Tibial artery (tissue), 4 donors: ENCODE measurements around the gene SYNE1.

Source experiments
- DNase-seq, 2 donors: peaks; one replicate each; pipeline ENCODE4 v3.0.0-alpha.2; 2019
- H3K27ac ChIP-seq, 2 donors: fragments of 200-600 bp; sonication (generic) in 1 of 2; 1 replicate in 1 of 2; 2 replicates in 1 of 2; pipeline ENCODE4 v1.5.1; 2018 to 2019; ENCODE audit warnings: mild to moderate bottlenecking in 1 of 2
- H3K27me3 ChIP-seq, 2 donors: fragments of 200-600 bp; sonication (generic) in 1 of 2; one replicate each; pipeline versions ENCODE4 v1.5.1 to v1.6.0; 2016 to 2019
- H3K36me3 ChIP-seq, 3 donors: fragments of 200-600 bp; sonication (generic) in 2 of 3; one replicate each; pipeline ENCODE4 v1.5.1; 2016 to 2019; ENCODE audit warnings: mild to moderate bottlenecking in 2 of 3
- H3K4me1 ChIP-seq, 4 donors: fragments of 200-600 bp; sonication (generic) in 2 of 4; 1 replicate in 3 of 4; 2 replicates in 1 of 4; pipeline ENCODE4 v1.5.1; 2016 to 2019
- H3K4me3 ChIP-seq, 2 donors: fragments of 200-600 bp; sonication (generic) in 1 of 2; 1 replicate in 1 of 2; 2 replicates in 1 of 2; pipeline ENCODE4 v1.5.1; 2018 to 2019; ENCODE audit warnings: mild to moderate bottlenecking in 2 of 2
- H3K9me3 ChIP-seq, 3 donors: fragments of 200-600 bp; sonication (generic) in 1 of 3; one replicate each; pipeline ENCODE4 v1.5.1; 2016 to 2019
- intact Hi-C: fragments of 100-400 bp; cut with DNase I; formaldehyde crosslinking; loops from one replicate; pipeline ENCODE4 v1.15.0; 2023; ENCODE audit warnings: low total_unique reads
- TF ChIP-seq, protein P1 (sequence below), 2 experiments: fragments of 200-600 bp in 1 of 2; fragments of 450-650 bp in 1 of 2; IDR thresholded peaks; one replicate each; pipeline ENCODE4 v1.5.1; 2017 to 2019; ENCODE audit warnings: antibody characterized with exemption in 2 of 2, mild to moderate bottlenecking in 1 of 2, moderate library complexity in 1 of 2

SYNE1 gene

DNA sequence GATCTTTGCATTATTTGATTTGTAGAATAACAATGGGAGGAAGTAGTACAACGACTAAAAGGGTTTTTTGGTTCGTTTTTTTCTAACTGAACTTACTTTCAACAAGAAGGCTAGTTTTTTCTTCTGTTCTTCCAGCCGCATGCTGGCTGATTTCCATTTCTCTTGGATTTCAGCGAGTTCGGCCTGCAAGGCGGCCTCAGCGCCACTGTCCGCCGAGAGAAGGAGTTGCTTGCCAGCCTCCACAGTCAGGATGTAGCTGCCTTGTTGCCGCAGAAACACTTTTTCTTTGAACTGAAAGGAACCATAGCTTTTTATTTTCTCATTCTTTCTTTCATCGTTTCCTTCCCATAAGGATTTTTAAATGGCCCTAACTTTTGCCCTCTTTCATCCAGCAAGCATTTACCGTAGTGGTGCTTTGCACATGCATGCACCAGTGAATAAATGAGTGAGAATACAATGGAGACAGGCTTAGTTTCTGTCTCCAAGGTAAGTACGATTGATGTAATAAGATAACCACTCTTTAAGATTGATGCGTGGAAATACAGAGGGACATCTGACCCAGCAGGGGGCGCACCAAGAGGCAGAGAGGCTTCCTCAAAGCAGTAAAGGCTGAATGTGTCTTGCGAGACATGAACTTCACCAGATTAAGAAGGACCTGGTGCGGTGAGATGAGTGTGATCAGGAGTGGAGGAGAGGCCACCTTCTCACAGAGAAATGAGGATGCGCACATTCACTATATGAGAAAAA, 430.9 kb downstream of the SYNE1 start:
- DNase-seq = no peak
- peaks cover 55 to 73% (median 61%) of the 10 kb centered on the region in 3 donors for H3K36me3 ChIP-seq

DNA sequence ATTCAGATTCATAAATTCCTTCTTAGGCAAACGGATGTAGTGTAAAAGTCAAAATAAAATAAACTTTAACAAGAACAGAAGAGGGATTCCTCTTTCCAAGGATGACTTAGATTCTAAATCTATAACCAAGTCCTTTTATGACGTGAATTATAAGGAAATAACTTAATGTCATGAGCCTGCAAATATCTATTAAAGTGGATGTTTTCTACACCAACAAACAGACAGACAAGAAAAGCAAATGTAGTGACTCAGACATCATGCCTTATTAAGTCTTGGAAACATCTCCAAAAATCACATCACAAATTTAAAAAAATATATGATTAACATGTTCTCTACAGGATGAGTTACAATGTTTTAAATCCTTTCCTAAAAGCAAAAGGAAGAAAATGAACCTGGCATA, 432.6 kb downstream of the SYNE1 start:
- peaks cover 63 to 72% (median 67%) of the 10 kb centered on the region in 3 donors for H3K36me3 ChIP-seq

More for the DNA sequence above, 430.9 kb downstream of the SYNE1 start:
- H3K4me3 ChIP-seq = no peak overlapping the region
- intact Hi-C loops = no loop called here
- no peaks in the 10 kb centered on the region for H3K27me3 ChIP-seq
- no peaks in the 10 kb centered on the region for H3K9me3 ChIP-seq
- peak overlapping the region in 1 of 2 donors; percentile 2 for H3K27ac ChIP-seq
- TF ChIP-seq, protein P1, sequence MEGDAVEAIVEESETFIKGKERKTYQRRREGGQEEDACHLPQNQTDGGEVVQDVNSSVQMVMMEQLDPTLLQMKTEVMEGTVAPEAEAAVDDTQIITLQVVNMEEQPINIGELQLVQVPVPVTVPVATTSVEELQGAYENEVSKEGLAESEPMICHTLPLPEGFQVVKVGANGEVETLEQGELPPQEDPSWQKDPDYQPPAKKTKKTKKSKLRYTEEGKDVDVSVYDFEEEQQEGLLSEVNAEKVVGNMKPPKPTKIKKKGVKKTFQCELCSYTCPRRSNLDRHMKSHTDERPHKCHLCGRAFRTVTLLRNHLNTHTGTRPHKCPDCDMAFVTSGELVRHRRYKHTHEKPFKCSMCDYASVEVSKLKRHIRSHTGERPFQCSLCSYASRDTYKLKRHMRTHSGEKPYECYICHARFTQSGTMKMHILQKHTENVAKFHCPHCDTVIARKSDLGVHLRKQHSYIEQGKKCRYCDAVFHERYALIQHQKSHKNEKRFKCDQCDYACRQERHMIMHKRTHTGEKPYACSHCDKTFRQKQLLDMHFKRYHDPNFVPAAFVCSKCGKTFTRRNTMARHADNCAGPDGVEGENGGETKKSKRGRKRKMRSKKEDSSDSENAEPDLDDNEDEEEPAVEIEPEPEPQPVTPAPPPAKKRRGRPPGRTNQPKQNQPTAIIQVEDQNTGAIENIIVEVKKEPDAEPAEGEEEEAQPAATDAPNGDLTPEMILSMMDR (IDR thresholded peaks at IDR 0.05) = peak; percentile 34
- H3K4me1 ChIP-seq = peaks cover 0 to 17% (median 0%) of the 10 kb centered on the region in 4 donors

DNA sequence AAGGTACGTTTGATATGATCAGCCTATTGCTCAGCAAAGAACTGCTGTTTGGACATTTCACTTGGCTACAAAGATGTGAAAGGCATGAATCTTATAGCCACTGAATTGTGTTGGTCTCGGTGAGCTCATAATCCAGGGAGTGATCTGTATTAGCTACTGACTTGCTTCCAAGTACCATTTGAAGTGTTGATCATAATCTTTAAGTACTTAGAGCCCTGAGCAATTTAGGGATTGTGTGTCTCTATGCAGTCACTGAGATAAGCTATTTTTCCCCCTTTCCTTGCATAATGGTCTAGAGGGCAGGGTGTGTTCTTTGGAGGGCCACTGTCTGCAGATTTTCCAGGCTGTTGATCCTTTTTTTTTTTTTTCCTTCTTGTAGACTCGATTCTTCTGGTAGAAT, 436.0 kb downstream of the SYNE1 start:
- Histone ChIP-seq H3K27ac (no peak overlapping the region), H3K4me3 (no peak overlapping the region), H3K4me1 (peaks cover 0 to 25% (median 0%) of the 10 kb centered on the region in 4 donors), H3K36me3 (peaks cover 51 to 64% (median 60%) of the 10 kb centered on the region in 3 donors), H3K27me3 (no peaks in the 10 kb centered on the region), H3K9me3 (no peaks in the 10 kb centered on the region)
- intact Hi-C loops = no loop called here
- TF ChIP-seq, protein P1 (IDR thresholded peaks at IDR 0.05) = no peak
- DNase-seq = no peak

More for the DNA sequence above, 432.6 kb downstream of the SYNE1 start:
- peak overlapping the region in 1 of 2 donors; percentile 26 for H3K27ac ChIP-seq
- H3K4me1 ChIP-seq = peaks cover 0 to 17% (median 0%) of the 10 kb centered on the region in 4 donors
- H3K9me3 ChIP-seq = no peaks in the 10 kb centered on the region
- H3K4me3 ChIP-seq = no peak overlapping the region
- H3K27me3 ChIP-seq = no peaks in the 10 kb centered on the region
- TF ChIP-seq, protein P1 (IDR thresholded peaks at IDR 0.05) = no peak
- no peak for DNase-seq
- intact Hi-C loops = no loop called here

DNA sequence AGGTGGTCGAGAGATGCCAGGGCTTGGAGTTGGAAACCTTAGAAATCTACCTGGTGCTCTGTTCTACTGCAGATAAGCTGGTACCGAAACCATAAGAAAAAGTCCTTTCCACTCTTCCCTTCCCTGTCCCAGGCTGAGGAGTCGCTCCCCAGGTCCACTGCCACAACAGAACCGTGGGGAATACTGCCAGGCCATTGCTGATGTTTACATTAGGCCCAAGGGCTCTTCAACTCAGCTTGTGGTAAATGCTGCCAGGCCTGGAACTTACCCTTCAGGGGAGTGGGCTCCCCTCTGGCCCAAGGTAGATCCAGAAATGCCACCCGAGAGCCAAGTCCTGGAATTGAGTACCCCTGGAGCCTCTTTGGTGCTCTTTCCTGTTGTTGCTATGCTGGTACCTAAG, 441.3 kb downstream of the SYNE1 start:
- H3K4me1 ChIP-seq = peaks cover 0 to 8% (median 0%) of the 10 kb centered on the region in 4 donors
- no peak overlapping the region for H3K27ac ChIP-seq
- intact Hi-C loops = no loop called here
- TF ChIP-seq, protein P1 (IDR thresholded peaks at IDR 0.05) = no peak
- H3K9me3 ChIP-seq = no peaks in the 10 kb centered on the region
- DNase-seq = no peak
- H3K27me3 ChIP-seq = no peaks in the 10 kb centered on the region
- peaks cover 39 to 49% (median 48%) of the 10 kb centered on the region in 3 donors for H3K36me3 ChIP-seq
- H3K4me3 ChIP-seq = no peak overlapping the region

DNA sequence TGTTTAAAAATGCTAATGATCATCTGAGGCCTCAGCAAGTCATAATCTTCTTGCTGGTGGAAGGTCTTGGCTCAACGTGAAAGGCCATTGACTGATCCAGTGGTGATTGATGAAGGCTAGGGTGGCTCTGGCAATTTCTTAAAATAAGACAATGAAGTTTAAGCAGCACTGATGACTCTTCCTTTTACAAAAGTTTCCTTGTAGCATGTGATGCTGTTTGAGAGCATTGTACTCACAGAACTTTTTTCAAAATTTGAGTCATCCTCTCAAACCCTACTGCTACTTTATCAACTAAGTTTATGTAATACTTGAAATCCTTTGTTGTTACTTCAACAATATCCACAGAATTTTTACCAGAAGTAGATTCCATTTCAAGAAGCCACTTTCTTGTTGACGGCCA, 447.4 kb downstream of the SYNE1 start:
- intact Hi-C loops = no loop called here
- Histone ChIP-seq H3K9me3 (no peaks in the 10 kb centered on the region), H3K27ac (no peak overlapping the region), H3K4me1 (peaks cover 0 to 3% (median 0%) of the 10 kb centered on the region in 4 donors), H3K4me3 (no peak overlapping the region), H3K27me3 (no peaks in the 10 kb centered on the region), H3K36me3 (peaks cover 3 to 24% (median 13%) of the 10 kb centered on the region in 3 donors)
- TF ChIP-seq, protein P1 (IDR thresholded peaks at IDR 0.05) = no peak
- no peak for DNase-seq
